H9 (cell line): ENCODE data around the gene C17orf114.

ENCODE experiments used
- DNase-seq: peaks from one replicate; pipeline ENCODE4 v3.0.0-alpha.2; 2017
- H2AFZ ChIP-seq: one replicate; pipeline ENCODE4 v1.6.1; 2013; ENCODE audit warnings: mild to moderate bottlenecking, low read length, control low read depth, moderate library complexity
- H2AK5ac ChIP-seq: 2 replicates; pipeline ENCODE4 v1.6.1; 2013; ENCODE audit warnings: low read length, control low read depth, mixed read lengths; ENCODE audit not compliant: insufficient read length
- H2BK120ac ChIP-seq: one replicate; pipeline ENCODE4 v1.6.1; 2013; ENCODE audit warnings: low read depth, mild to moderate bottlenecking, low read length, control low read depth, inconsistent platforms; ENCODE audit not compliant: poor library complexity, severe bottlenecking
- H2BK12ac ChIP-seq: 2 replicates; pipeline ENCODE4 v1.6.1; 2013; ENCODE audit warnings: low read length, control low read depth, mixed read lengths, low read depth; ENCODE audit not compliant: insufficient read length
- H2BK15ac ChIP-seq: 2 replicates; pipeline ENCODE4 v1.6.1; 2013; ENCODE audit warnings: low read depth, low read length, control low read depth
- H2BK20ac ChIP-seq: one replicate; pipeline ENCODE4 v1.6.1; 2013; ENCODE audit warnings: low read depth, mild to moderate bottlenecking, low read length, control low read depth, inconsistent platforms; ENCODE audit not compliant: poor library complexity, severe bottlenecking
- H2BK5ac ChIP-seq: 2 replicates; pipeline ENCODE4 v1.6.1; 2013; ENCODE audit warnings: low read length, control low read depth, mixed read lengths; ENCODE audit not compliant: insufficient read length
- H3K14ac ChIP-seq: 2 replicates; pipeline ENCODE4 v1.6.1; 2013; ENCODE audit warnings: low read length, control low read depth; ENCODE audit not compliant: insufficient read depth
- H3K18ac ChIP-seq: 2 replicates; pipeline ENCODE4 v1.6.1; 2013; ENCODE audit warnings: low read depth, mild to moderate bottlenecking, mixed read lengths, low read length, control low read depth; ENCODE audit not compliant: insufficient read length
- H3K23ac ChIP-seq: 2 replicates; pipeline ENCODE4 v1.6.1; 2013; ENCODE audit warnings: low read length, control low read depth, mixed read lengths, low read depth; ENCODE audit not compliant: insufficient read length
- H3K23me2 ChIP-seq: 2 replicates; pipeline ENCODE4 v1.6.1; 2013; ENCODE audit warnings: low read depth, mild to moderate bottlenecking, mixed read lengths, low read length, control low read depth; ENCODE audit not compliant: insufficient read length, poor library complexity, severe bottlenecking
- H3K27ac ChIP-seq: 2 replicates; pipeline ENCODE4 v1.5.1; 2013; ENCODE audit warnings: low read length, control low read depth, mixed read lengths, low read depth; ENCODE audit not compliant: insufficient read length
- H3K27me3 ChIP-seq: 2 replicates; pipeline ENCODE4 v1.6.1; 2013; ENCODE audit warnings: low read length, control low read depth, inconsistent platforms; ENCODE audit not compliant: insufficient read depth
- H3K4ac ChIP-seq: 2 replicates; pipeline ENCODE4 v1.6.1; 2013; ENCODE audit warnings: low read depth, mild to moderate bottlenecking, control low read depth, inconsistent platforms, low read length, moderate library complexity
- H3K4me1 ChIP-seq: 2 replicates; pipeline ENCODE4 v1.6.1; 2013; ENCODE audit warnings: low read length, control low read depth, inconsistent platforms; ENCODE audit not compliant: insufficient read depth
- H3K4me2 ChIP-seq: 2 replicates; pipeline ENCODE4 v1.6.1; 2013; ENCODE audit warnings: low read length, control low read depth, mixed read lengths; ENCODE audit not compliant: insufficient read length, insufficient read depth
- H3K56ac ChIP-seq: 2 replicates; pipeline ENCODE4 v1.6.1; 2013; ENCODE audit warnings: low read depth, mild to moderate bottlenecking, mixed read lengths, low read length, control low read depth; ENCODE audit not compliant: insufficient read length
- H3K79me1 ChIP-seq: 2 replicates; pipeline ENCODE4 v1.6.1; 2013; ENCODE audit warnings: low read depth, mild to moderate bottlenecking, moderate library complexity, low read length, control low read depth, inconsistent platforms; ENCODE audit not compliant: insufficient read depth, poor library complexity, severe bottlenecking
- H3K79me2 ChIP-seq: 2 replicates; pipeline ENCODE4 v1.6.1; 2013; ENCODE audit warnings: low read length, control low read depth, inconsistent platforms; ENCODE audit not compliant: insufficient read depth
- H3K9ac ChIP-seq: 2 replicates; pipeline ENCODE4 v1.6.1; 2013; ENCODE audit warnings: low read length, control low read depth, mixed read lengths; ENCODE audit not compliant: insufficient read length; ENCODE audit errors: extremely low read depth
- H3K9me3 ChIP-seq: one replicate; pipeline ENCODE4 v1.6.1; 2013; ENCODE audit warnings: low read depth, low read length, inconsistent platforms; ENCODE audit not compliant: control insufficient read depth
- H3T11ph ChIP-seq: one replicate; pipeline ENCODE4 v1.6.1; 2013; ENCODE audit warnings: mild to moderate bottlenecking, low read length, control low read depth, inconsistent platforms
- H4K20me1 ChIP-seq: one replicate; pipeline ENCODE4 v1.6.1; 2013; ENCODE audit not compliant: control insufficient read depth, insufficient read length, insufficient read depth
- H4K5ac ChIP-seq: 2 replicates; pipeline ENCODE4 v1.6.1; 2013; ENCODE audit warnings: low read depth, mild to moderate bottlenecking, mixed read lengths, low read length, control low read depth; ENCODE audit not compliant: insufficient read length
- H4K8ac ChIP-seq: replicated peaks from 2 replicates; pipeline ENCODE4 v1.6.1; 2013; ENCODE audit warnings: low read length, control low read depth, mixed read lengths, low read depth; ENCODE audit not compliant: insufficient read length
- H4K91ac ChIP-seq: 2 replicates; pipeline ENCODE4 v1.6.1; 2013; ENCODE audit warnings: low read depth, mild to moderate bottlenecking, moderate library complexity, mixed read lengths, low read length, control low read depth; ENCODE audit not compliant: insufficient read length
- H3K27ac Mint-ChIP-seq, 3 experiments: 2 replicates in 2 of 3; 3 replicates in 1 of 3; pipeline ENCODE4 v1.8.0; 2020 to 2021; ENCODE audit warnings: mixed read lengths in 3 of 3, mild to moderate bottlenecking in 1 of 3, moderate library complexity in 1 of 3
- H3K27me3 Mint-ChIP-seq: 2 replicates; pipeline ENCODE4 v1.8.0; 2021; ENCODE audit warnings: low read depth, mild to moderate bottlenecking, moderate library complexity, mixed read lengths
- H3K36me3 Mint-ChIP-seq, 3 experiments: 2 replicates in 2 of 3; 3 replicates in 1 of 3; pipeline ENCODE4 v1.8.0; 2020 to 2021; ENCODE audit warnings: low read depth in 3 of 3, mixed read lengths in 3 of 3; ENCODE audit not compliant: insufficient read depth in 1 of 3
- H3K4me1 Mint-ChIP-seq, 2 experiments: 2 replicates each; pipeline ENCODE4 v1.8.0; 2020; ENCODE audit warnings: mixed read lengths in 2 of 2
- H3K4me3 Mint-ChIP-seq, 2 experiments: 2 replicates in 1 of 2; 3 replicates in 1 of 2; pipeline ENCODE4 v1.8.0; 2020 to 2021; ENCODE audit warnings: mild to moderate bottlenecking in 2 of 2, mixed read lengths in 2 of 2, moderate library complexity in 1 of 2
- H3K9me3 Mint-ChIP-seq, 2 experiments: 2 replicates in 1 of 2; 3 replicates in 1 of 2; pipeline ENCODE4 v1.8.0; 2020; ENCODE audit warnings: mild to moderate bottlenecking in 2 of 2, mixed read lengths in 2 of 2, moderate library complexity in 1 of 2
- CTCF ChIP-seq: fragments of 200-600 bp; sonication (generic); conservative IDR thresholded peaks from 3 replicates; pipeline ENCODE4 v1.8.0; 2021; ENCODE audit warnings: antibody characterized with exemption, mild to moderate bottlenecking
- WGBS: extraction: QIAGEN DNeasy Blood & Tissue Kit; methylation state at CpG from one replicate; pipeline ENCODE4 v1.1.7; 2013; ENCODE audit warnings: missing lambda C conversion rate, low lambda C conversion rate, mixed read lengths; ENCODE audit not compliant: insufficient read length; ENCODE audit errors: extremely low coverage; 5-methylcytosine and 5-hydroxymethylcytosine counted together

The C17orf114 gene

GRCh38 chr17:4806456-4806776 lies 4.3 kb upstream of the C17orf114 start:
- H3K9me3 Mint-ChIP-seq = no peaks in the 10 kb centered on the region
- no peak for DNase-seq

More at GRCh38 chr17:4806456-4806776, 4.3 kb upstream of the C17orf114 start:
- peaks cover 14 to 29% (median 27%) of the 10 kb centered on the region in 3 experiments; a peak in 6 of 7 replicates for H3K36me3 Mint-ChIP-seq
- no peaks in the 10 kb centered on the region; the same call in 1 of the 2 replicates for H3K27me3 Mint-ChIP-seq
- H3K79me1 ChIP-seq = no peaks in the 10 kb centered on the region
- no peak overlapping the region for H3K27ac Mint-ChIP-seq
- H3K9ac ChIP-seq = no peak overlapping the region
- H3K4ac ChIP-seq = no peak overlapping the region
- no peaks in the 10 kb centered on the region for H3K79me2 ChIP-seq
- H4K91ac ChIP-seq = no peak overlapping the region
- no peak overlapping the region for H2BK120ac ChIP-seq
- no peak overlapping the region for H2AK5ac ChIP-seq
- peak overlapping the region; percentile 69 to 82 for H3K4me3 Mint-ChIP-seq
- H2BK5ac ChIP-seq = no peak overlapping the region
- no peak overlapping the region for H3K14ac ChIP-seq
- H3K27ac ChIP-seq = no peak overlapping the region
- no peak for TF ChIP-seq CTCF
- H4K5ac ChIP-seq = no peak overlapping the region
- no peaks in the 10 kb centered on the region for H3K27me3 ChIP-seq
- H4K8ac ChIP-seq = no peak overlapping the region
- peaks cover 15 to 16% of the 10 kb centered on the region in 2 experiments for H3K4me1 Mint-ChIP-seq
- peaks cover 5% of the 10 kb centered on the region for H3K23me2 ChIP-seq
- H2BK20ac ChIP-seq = no peak overlapping the region
- WGBS = no CpG with 5 or more reads among the region's 16 CpGs
- no peaks in the 10 kb centered on the region for H3K4me1 ChIP-seq
- no peak overlapping the region for H3T11ph ChIP-seq
- no peaks in the 10 kb centered on the region for H4K20me1 ChIP-seq
- no peak overlapping the region for H3K56ac ChIP-seq
- no peak overlapping the region for H3K23ac ChIP-seq
- no peak overlapping the region for H2AFZ ChIP-seq
- H3K9me3 ChIP-seq = no peaks in the 10 kb centered on the region
- no peak overlapping the region for H2BK12ac ChIP-seq
- no peak overlapping the region for H3K18ac ChIP-seq
- H3K4me2 ChIP-seq = peak overlapping the region; percentile 26
- no peak overlapping the region for H2BK15ac ChIP-seq
